Ectodermal cell (in vitro differentiated cells): Measurements from ENCODE around the gene CYP51A1.
A peak's percentile ranks its signal among the peaks of the same experiment; 100 is the strongest.
"Not testable (repeated sequence)": the region's sequence is repeated elsewhere in the genome, so short reads cannot be mapped to it uniquely, and the experiment has no call there.

Experiments used
- H3K27ac ChIP-seq: 2 replicates; pipeline ENCODE4 v1.7.0; 2013; ENCODE audit warnings: mild to moderate bottlenecking, low read depth, low read length; ENCODE audit not compliant: insufficient read depth, poor library complexity, severe bottlenecking
- H3K27me3 ChIP-seq: 2 replicates; pipeline ENCODE4 v1.7.0; 2013; ENCODE audit warnings: mild to moderate bottlenecking, low read length; ENCODE audit not compliant: insufficient read depth, control insufficient read depth, poor library complexity, severe bottlenecking
- H3K36me3 ChIP-seq: one replicate; pipeline ENCODE4 v1.7.0; 2013; ENCODE audit warnings: low read length; ENCODE audit not compliant: control insufficient read depth, insufficient read depth
- H3K4me1 ChIP-seq: one replicate; pipeline ENCODE4 v1.7.0; 2013; ENCODE audit warnings: low read length; ENCODE audit not compliant: control insufficient read depth, insufficient read depth
- H3K4me3 ChIP-seq: 2 replicates; pipeline ENCODE4 v1.7.0; 2013; ENCODE audit warnings: low read depth, low read length, control low read depth; ENCODE audit not compliant: insufficient read depth
- H3K9me3 ChIP-seq: 2 replicates; pipeline ENCODE4 v1.7.0; 2013; ENCODE audit warnings: mild to moderate bottlenecking, low read length, moderate library complexity; ENCODE audit not compliant: control insufficient read depth
- WGBS, 2 experiments: methylation state at CpG; one replicate each; pipeline ENCODE4 v1.1.7; 2013; ENCODE audit warnings: missing lambda C conversion rate in 2 of 2; 5-methylcytosine and 5-hydroxymethylcytosine counted together

CYP51A1 gene

DNA sequence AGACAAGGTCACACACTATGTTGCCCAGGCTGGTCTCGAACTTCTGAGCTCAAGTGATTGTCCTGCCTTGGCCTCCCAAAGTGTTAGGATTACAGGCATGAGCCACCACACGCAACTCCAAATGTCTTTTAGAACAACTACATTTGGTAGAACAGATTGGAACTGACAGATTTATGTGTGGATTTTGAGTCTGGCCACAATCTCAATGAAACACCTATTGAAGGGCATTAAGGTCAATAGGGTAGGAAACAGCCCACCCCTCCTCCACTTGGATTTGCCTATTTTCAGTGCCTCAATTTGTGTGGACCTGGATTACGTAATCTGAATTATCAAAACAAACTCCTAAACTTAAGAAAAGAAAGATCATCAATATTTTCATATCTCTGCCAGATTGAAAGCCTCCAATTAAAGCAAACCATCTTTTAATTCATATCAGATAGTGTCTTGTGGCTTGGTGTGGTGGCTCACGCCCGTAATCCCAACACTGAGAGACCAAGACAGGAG lies 15.5 kb upstream of the CYP51A1 start:
- H3K9me3 ChIP-seq: no peaks in the 10 kb centered on the region
- H3K27ac ChIP-seq: no peak overlapping the region
- no peaks in the 10 kb centered on the region for H3K27me3 ChIP-seq
- no peak overlapping the region for H3K4me3 ChIP-seq
- no peaks in the 10 kb centered on the region for H3K4me1 ChIP-seq
- H3K36me3 ChIP-seq: no peaks in the 10 kb centered on the region
- WGBS, 2 experiments: 83 to 96% methylated on average over 5 of the region's 5 CpGs

DNA sequence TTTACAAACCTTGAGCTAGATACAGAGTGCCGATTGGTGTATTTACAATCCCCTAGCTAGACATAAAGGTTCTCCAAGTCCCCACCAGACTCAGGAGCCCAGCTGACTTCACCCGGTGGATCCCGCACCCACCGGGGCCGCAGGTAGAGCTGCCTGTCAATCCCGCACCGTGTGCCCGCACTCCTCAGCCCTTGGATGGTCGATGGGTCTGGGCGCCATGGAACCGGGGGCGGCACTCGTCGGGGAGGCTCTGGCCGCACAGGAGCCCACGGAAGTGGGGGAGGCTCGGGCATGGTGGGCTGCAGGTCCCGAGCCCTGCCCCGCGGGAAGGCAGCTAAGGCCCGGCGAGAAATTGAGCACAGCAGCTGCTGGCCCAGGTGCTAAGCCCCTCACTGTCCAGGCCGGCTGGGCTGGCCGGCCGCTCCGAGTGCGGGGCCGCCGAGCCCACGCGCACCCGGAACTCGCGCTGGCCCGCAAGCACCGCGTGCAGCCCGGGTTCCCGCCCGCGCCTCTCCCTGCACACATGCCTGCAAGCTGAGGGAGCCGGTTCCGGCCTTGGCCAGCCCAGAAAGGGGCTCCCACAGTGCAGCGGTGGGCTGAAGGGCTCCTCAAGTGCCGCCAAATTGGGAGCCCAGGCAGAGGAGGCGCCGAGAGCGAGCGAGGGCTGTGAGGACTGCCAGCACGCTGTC lies 9.1 kb upstream of the CYP51A1 start:
- not testable (repeated sequence) for H3K9me3 ChIP-seq, H3K27ac ChIP-seq, H3K27me3 ChIP-seq, H3K36me3 ChIP-seq, H3K4me1 ChIP-seq, H3K4me3 ChIP-seq
- 93% methylated on average over 49 to 50 of the region's 50 CpGs for WGBS, 2 experiments

DNA sequence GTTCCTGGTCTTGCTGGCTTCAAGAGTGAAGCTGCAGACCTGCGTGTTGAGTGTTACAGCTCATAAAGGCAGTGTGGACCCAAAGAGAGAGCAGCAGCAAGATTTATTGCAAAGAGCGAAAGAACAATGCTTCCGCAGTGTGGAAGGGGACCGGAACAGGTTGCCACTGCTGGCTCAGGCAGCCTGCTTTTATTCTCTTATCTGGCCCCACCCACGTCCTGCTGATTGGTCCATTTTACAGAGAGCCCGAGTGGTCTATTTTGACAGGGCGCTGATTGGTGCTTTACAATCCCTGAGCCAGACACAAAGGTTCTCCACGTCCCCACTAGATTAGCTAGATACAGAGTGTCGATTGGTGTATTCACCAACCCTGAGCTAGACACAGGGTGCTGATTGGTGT lies 8.5 kb upstream of the CYP51A1 start:
- H3K9me3 ChIP-seq, H3K27me3 ChIP-seq, H3K27ac ChIP-seq, H3K4me3 ChIP-seq, H3K4me1 ChIP-seq, H3K36me3 ChIP-seq: not testable (repeated sequence)
- WGBS, 2 experiments: 92 to 94% methylated on average over 9 of the region's 9 CpGs

DNA sequence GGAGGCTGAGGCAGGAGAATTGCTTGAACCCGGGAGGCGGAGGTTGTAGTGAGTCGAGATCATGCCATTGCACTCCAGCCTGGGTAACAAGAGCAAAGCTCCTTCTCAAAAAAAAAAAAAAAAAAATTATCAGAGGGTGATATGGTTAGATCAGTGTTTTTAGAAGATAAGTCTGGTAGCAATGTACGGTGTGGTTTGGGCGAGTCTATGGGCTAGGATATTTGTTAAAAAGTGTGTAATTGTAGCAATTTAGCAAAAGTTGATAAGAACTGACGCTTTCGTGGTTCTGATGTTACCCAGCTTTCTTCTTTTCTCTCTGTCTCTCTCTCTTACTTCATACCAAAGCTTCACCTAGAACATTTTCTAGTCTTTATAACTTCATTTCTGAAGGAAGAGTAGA lies 6.9 kb upstream of the CYP51A1 start:
- WGBS, 2 experiments: 89 to 95% methylated on average over 7 of the region's 7 CpGs
- Histone ChIP-seq H3K27me3 (no peaks in the 10 kb centered on the region), H3K36me3 (no peaks in the 10 kb centered on the region), H3K4me1 (no peaks in the 10 kb centered on the region), H3K9me3 (no peaks in the 10 kb centered on the region), H3K4me3 (no peak overlapping the region), H3K27ac (no peak overlapping the region)

DNA sequence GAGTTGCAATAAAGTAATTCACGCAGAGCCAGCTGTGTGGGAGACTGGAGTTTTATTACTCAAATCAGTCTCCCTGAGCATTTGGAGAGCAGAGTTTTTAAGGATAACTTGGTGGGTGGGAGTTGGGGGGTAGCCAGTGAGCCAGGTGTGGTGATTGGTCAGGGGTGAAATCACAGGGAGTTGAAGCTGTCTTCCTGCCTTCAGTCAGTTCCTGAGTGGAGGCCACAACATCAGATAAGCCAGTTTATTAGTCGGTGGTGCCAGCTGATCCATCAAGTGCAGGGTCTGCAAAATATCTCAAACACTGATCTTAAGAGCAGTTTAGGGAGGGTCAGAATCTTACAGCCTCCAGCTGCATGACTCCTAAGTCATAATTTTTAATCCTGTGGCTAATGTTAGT lies 3.3 kb upstream of the CYP51A1 start:
- 93 to 94% methylated on average over 2 of the region's 2 CpGs for WGBS, 2 experiments
- Histone ChIP-seq H3K9me3 (no peaks in the 10 kb centered on the region), H3K4me1 (no peaks in the 10 kb centered on the region), H3K36me3 (no peaks in the 10 kb centered on the region), H3K27me3 (no peaks in the 10 kb centered on the region), H3K4me3 (no peak overlapping the region), H3K27ac (no peak overlapping the region)

DNA sequence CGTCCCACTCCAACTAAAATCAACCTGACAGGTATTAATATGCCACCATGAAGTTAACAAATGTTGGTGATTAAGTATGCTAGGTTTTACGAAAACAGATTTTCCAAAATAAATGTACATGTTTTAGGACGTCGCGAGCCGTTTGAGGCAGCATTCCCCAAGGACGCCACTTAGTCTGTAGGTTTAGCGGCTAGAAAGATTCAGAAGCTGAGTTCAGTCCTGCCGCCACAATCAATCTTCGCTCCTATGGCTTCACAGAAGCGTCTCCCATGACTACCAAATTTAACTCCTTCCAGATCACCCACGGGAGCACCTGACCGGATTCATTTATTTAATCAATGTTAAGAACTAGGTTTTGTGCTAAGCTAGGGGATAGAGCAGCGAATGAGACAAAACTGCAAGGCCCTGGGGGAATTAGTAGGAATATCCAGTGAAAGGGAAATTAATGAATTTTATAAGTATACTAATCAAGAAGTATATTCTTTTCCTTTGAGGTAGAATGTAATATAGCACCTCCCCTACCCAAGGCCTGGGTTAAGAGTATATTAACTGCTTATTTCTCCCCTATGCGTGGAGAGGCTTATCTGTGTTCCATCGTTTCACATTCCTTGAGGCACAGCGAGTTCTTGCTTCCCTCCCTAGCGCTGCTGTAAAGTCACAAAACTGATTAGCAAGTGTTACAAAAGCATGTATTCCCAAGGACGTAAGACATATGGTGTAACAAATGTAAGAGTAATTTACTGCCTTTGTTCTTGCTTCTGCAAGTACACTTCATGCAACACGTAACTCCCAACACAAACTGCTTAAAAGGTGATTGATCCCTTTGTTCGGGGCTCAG lies 994 bp upstream of the CYP51A1 start:
- Histone ChIP-seq H3K36me3 (peaks cover 5% of the 10 kb centered on the region), H3K27ac (peak overlapping the region; percentile 94), H3K9me3 (no peaks in the 10 kb centered on the region), H3K27me3 (no peaks in the 10 kb centered on the region), H3K4me1 (no peaks in the 10 kb centered on the region), H3K4me3 (peak overlapping the region; percentile 84)
- WGBS, 2 experiments: 52 to 56% methylated on average over 19 to 20 of the region's 21 CpGs

DNA sequence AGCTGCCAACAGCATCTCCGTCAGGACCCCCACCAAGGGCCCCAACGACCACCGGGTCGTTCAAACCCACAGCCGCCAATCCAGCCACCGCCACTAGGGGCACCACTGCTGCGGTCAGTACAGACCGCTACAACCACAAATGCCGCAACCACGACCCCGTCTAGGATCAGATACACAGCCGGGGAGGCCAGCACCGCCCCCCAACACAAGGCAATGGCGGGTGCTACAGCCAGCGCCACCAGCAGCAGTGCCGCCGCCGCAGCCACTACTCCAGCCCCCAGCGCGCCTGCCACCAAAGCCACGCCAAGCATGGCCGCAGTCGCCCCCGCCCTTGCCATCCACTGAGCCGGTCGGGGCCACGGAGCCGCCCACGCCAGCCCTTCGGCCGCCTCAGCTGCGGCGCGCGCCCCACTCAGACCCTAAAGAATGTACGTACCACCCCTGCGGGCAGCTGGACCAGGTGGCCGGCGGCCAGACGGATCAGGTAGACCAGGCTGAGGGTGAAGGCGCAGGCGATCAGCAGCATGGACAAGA lies 473 bp downstream of the CYP51A1 start:
- no peaks in the 10 kb centered on the region for H3K27me3 ChIP-seq
- H3K36me3 ChIP-seq: peaks cover 5% of the 10 kb centered on the region
- H3K27ac ChIP-seq: peak overlapping the region; percentile 94
- peak overlapping the region; percentile 84 for H3K4me3 ChIP-seq
- H3K9me3 ChIP-seq: no peaks in the 10 kb centered on the region
- no peaks in the 10 kb centered on the region for H3K4me1 ChIP-seq
- WGBS, 2 experiments: 0% methylated on average over 42 of the region's 42 CpGs

DNA sequence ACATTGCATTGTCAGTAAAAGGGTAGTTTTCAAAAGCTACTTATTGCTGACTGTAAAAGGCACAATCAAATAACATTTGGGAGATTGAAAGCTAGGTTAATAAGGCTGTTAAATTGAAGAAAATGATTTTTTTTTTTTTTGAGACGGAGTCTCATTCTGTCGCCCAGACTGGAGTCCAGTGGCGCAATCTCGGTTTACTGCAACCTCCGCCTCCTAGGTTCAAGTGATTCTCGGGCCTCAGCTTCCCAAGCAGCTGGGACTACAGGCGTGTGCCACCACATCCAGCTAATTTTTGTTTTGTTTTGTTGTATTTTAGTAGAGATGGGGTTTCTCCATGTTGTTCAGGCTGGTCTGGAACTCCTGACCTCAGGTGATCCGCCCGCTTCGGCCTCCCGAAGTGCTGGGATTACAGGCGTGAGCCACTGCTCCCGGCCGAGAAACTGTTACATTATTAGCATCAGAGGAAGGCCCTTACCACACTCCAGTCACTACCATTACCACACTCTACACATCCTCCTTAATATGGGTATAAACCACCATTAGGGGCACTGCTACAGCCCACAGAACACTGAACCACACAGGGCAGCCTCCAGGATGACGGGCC lies 1.0 kb downstream of the CYP51A1 start:
- Histone ChIP-seq H3K27ac (no peak overlapping the region), H3K36me3 (peaks cover 5% of the 10 kb centered on the region)
- WGBS, 2 experiments: 29% methylated on average over 15 of the region's 15 CpGs

DNA sequence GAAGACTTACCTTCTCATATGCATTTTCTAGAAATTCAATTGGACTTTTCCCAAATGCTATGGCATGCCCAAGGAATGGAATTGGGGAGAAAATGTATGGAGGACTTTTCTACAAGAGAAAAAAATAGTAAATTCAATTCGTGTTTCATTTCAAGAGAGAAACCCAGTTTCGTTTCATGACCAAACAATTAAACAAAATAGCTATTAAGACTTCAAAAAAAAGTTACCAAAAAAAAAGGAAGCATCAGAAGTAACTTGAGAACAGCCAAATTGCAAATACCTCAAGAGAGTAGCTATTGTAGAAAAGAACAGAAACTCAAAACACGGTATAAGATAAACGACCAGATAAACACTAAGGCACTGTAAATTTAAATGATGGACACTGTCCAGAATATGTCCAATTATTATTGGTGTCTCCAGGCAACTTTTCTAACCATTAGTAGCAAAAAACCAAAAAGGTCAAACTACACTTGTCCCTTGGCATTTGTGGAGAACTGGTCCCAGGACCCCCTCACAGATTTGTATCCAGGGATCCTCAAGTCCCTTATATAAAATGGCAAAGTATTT lies 2.4 kb downstream of the CYP51A1 start:
- H3K4me1 ChIP-seq: no peaks in the 10 kb centered on the region
- no peak overlapping the region for H3K27ac ChIP-seq
- peaks cover 5% of the 10 kb centered on the region for H3K36me3 ChIP-seq
- H3K4me3 ChIP-seq: no peak overlapping the region
- no peaks in the 10 kb centered on the region for H3K27me3 ChIP-seq
- WGBS, 2 experiments: 93 to 98% methylated on average over 4 of the region's 4 CpGs
- no peaks in the 10 kb centered on the region for H3K9me3 ChIP-seq

More for the DNA sequence above, 1.0 kb downstream of the CYP51A1 start:
- peak overlapping the region; percentile 84 for H3K4me3 ChIP-seq
- H3K9me3 ChIP-seq: no peaks in the 10 kb centered on the region
- H3K27me3 ChIP-seq: no peaks in the 10 kb centered on the region
- no peaks in the 10 kb centered on the region for H3K4me1 ChIP-seq

DNA sequence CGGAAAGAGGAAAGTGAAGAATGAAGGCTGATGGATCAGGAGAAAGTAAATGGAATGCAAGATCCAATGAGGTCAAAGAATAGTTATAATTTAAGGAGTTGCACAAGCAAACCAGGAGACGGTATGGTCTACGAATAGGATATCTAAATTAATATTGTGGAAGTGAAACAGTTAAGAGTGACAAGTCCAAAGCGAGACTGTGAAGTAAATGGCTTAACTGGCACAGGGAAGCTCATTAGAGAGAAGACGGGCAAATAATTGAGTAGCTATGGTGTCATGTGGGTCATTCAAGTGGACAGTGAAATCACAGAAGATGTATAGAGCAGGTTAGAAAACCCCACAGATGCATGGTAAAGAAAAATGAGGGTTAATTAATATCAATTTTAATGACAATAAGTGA lies 3.2 kb downstream of the CYP51A1 start:
- Histone ChIP-seq H3K4me1 (no peaks in the 10 kb centered on the region), H3K27ac (no peak overlapping the region), H3K4me3 (no peak overlapping the region), H3K36me3 (peaks cover 9% of the 10 kb centered on the region), H3K27me3 (no peaks in the 10 kb centered on the region), H3K9me3 (no peaks in the 10 kb centered on the region)
- WGBS, 2 experiments: 94 to 96% methylated on average over 5 of the region's 5 CpGs
